Right lobe of liver (tissue), 4 donors: Measurements from ENCODE around the gene CYBA.

Experiments
- POLR2A ChIP-seq: fragments of 450-650 bp; IDR thresholded peaks from one replicate; pipeline ENCODE4 v1.6.1; 2017; ENCODE audit warnings: antibody characterized with exemption, mild to moderate bottlenecking
- TF ChIP-seq, protein P1 (sequence below), 4 donors: fragments of 200-600 bp in 3 of 4; fragments of 450-650 bp in 1 of 4; IDR thresholded peaks; one replicate each; pipeline versions ENCODE4 v1.5.1 to v1.8.0; 2016 to 2022; ENCODE audit warnings: antibody characterized with exemption in 4 of 4, mild to moderate bottlenecking in 2 of 4
- donor health status: DM: no; HTN: no; CAD: no.
- donor health status: DM: no; HTN: no; CAD: no.
- donor health status: DM: no; HTN: yes; CAD: no.

DNA sequence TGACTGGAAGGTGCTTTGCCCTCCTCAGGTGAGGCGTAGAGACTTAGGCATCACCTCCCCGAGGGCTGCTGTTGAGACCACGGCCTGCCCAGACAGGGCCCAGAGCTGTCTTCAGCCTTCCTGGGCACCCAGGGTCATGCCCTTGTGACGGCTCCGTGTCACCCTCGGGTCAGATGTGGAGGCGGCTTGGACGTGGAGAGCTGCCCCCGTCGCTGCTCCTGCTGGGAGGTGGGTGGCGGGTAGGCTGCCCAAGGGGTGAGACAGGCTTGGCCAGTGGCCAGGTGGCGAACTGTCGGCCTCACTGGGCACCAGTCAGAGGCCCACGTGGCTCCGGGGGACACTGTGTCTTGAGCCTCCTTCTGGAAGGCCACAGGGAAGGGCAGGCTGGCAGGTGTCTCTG is 44.4 kb upstream of the CYBA start:
- TF ChIP-seq, protein P1, sequence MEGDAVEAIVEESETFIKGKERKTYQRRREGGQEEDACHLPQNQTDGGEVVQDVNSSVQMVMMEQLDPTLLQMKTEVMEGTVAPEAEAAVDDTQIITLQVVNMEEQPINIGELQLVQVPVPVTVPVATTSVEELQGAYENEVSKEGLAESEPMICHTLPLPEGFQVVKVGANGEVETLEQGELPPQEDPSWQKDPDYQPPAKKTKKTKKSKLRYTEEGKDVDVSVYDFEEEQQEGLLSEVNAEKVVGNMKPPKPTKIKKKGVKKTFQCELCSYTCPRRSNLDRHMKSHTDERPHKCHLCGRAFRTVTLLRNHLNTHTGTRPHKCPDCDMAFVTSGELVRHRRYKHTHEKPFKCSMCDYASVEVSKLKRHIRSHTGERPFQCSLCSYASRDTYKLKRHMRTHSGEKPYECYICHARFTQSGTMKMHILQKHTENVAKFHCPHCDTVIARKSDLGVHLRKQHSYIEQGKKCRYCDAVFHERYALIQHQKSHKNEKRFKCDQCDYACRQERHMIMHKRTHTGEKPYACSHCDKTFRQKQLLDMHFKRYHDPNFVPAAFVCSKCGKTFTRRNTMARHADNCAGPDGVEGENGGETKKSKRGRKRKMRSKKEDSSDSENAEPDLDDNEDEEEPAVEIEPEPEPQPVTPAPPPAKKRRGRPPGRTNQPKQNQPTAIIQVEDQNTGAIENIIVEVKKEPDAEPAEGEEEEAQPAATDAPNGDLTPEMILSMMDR (IDR thresholded peaks at IDR 0.05): no peak
- TF ChIP-seq POLR2A: no peak
